ENCODE data around the gene ZNF213. TPM values are rescaled to one million over a fixed set of nuclear protein-coding genes. Genes with fewer than 3 reads are reported as not detected.
"Not testable (repeated sequence)": the region's sequence is repeated elsewhere in the genome, so short reads cannot be mapped to it uniquely, and the experiment has no call there.

ZNF213 gene
- total and polyA plus RNA-seq, 8 donors, result 5.0 to 8.8 (median 6.7) TPM

DNA sequence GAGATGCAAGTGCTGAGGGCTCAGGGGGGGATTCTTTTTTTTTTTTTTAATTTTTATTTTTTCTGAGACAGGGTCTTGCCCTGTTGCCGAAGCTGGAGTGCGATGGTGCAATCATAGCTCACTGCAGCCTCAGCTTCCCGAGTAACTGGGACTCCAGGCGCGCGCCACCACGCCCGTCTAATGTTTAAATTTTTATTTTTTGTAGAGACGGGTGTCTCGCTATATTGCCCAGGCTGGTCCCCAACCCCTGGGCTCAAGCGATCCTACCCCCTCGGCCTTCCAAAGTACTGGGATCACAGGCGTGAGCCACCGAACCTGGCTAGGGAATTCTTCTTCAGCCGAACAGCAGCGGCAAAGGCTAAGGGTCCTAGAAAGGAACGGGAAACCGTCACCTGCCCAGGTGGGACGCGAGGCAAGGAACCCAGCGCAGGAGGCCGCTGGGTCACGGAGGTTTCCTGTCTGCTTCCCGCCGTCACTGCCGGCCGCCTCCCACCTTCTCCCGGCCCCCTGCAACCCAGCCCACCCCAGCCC, 39.9 kb downstream of the ZNF213 start:
- peaks cover 0 to 66% (median 10%) of the 10 kb centered on the region in 4 donors for H3K27me3 ChIP-seq
- no peaks in the 10 kb centered on the region for H3K36me3 ChIP-seq
- WGBS, 2 donors, result 21% methylated on average over 27 to 28 of the region's 28 CpGs
- H3K27ac ChIP-seq, result no peak overlapping the region
- H3K4me3 ChIP-seq, result no peak overlapping the region
- intact Hi-C loops (cut with DNase I), result no loop called here
- peaks cover 0 to 4% (median 3%) of the 10 kb centered on the region in 3 donors for H3K4me1 ChIP-seq
- no peaks in the 10 kb centered on the region for H3K9me3 ChIP-seq
- ATAC-seq, result no peak
- FAIRE-seq, result no peak
- TF ChIP-seq, protein P1, sequence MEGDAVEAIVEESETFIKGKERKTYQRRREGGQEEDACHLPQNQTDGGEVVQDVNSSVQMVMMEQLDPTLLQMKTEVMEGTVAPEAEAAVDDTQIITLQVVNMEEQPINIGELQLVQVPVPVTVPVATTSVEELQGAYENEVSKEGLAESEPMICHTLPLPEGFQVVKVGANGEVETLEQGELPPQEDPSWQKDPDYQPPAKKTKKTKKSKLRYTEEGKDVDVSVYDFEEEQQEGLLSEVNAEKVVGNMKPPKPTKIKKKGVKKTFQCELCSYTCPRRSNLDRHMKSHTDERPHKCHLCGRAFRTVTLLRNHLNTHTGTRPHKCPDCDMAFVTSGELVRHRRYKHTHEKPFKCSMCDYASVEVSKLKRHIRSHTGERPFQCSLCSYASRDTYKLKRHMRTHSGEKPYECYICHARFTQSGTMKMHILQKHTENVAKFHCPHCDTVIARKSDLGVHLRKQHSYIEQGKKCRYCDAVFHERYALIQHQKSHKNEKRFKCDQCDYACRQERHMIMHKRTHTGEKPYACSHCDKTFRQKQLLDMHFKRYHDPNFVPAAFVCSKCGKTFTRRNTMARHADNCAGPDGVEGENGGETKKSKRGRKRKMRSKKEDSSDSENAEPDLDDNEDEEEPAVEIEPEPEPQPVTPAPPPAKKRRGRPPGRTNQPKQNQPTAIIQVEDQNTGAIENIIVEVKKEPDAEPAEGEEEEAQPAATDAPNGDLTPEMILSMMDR (IDR thresholded peaks at IDR 0.05), result no peak
- DNase-seq, result no peak

DNA sequence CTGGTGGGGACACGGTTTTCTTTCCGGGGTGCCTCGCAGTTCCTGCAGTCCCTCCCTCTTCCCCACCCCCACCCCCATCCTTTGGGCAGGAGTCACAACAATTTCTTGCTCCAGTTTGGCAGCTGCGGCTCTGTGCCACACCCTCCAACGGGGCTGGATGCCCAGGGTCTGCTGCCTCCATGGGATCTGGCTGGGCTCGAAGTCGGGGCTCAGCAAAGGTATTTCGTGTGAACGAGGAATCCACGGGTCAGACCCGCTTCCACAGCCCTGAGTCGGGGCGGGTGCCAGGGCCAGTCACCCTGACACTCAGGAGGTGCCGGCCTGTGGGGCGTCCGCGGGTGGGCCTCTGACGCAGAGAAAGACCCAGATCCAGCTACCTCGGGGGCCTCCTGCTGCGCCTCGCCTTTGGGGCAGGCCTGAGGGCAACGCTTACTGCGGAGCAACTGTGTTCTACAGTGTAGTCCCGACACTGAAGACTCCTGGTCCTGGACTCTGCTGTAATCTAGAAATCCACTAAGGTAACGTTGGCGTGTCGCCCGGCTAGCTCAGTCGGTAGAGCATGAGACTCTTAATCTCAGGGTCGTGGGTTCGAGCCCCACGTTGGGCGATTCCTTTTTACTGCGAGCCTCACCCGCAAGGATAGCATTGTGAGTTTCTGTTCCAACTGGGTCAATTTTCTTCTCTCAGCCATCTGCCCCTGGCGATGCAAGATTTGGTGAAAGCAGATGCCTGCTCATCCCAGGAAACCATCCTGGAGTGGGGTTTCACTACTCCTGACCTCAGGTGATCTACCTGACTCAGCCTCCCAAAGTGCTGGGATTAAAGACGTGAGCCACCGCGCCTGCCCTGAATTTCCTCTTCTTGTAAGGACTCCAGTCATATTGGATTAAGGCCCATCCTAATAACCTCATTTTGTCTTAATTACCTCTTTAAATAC, 40.6 kb downstream of the ZNF213 start:
- Histone ChIP-seq H3K4me1 (no peaks in the 10 kb centered on the region), H3K4me3 (no peak overlapping the region), H3K9me3 (no peaks in the 10 kb centered on the region), H3K27me3 (peaks cover 0 to 60% (median 7%) of the 10 kb centered on the region in 4 donors), H3K27ac (no peak overlapping the region), H3K36me3 (no peaks in the 10 kb centered on the region)
- 8 to 13% methylated on average over 39 of the region's 39 CpGs for WGBS, 2 donors
- intact Hi-C loops (cut with DNase I), result no loop called here
- DNase-seq, result peak in 1 of 6 donors; percentile 28
- no peak for ATAC-seq
- TF ChIP-seq, protein P1 (IDR thresholded peaks at IDR 0.05), result no peak
- FAIRE-seq, result no peak

DNA sequence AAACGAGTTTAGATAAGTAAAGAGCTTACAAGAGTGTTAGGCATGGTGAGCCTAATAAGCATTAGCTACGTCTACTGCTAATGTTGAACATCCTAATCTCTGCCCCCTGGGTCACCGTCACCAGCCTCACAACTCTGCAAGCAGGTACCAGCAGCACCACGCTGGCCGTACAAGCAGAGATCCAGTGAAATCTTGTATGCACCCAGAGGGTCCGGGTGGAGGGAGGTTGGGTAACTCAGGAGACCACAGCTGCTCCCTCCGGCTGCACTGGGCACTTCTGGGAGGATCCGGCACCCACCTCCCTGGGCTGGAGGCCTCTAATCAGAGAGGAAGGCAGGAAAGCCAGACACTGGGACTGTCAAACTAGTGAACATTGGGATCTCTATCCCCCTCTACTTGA, 44.8 kb downstream of the ZNF213 start:
- H3K9me3 ChIP-seq, result no peaks in the 10 kb centered on the region
- 50 to 57% methylated on average over 8 of the region's 8 CpGs for WGBS, 2 donors
- peaks cover 0 to 9% (median 0%) of the 10 kb centered on the region in 3 donors for H3K4me1 ChIP-seq
- H3K4me3 ChIP-seq, result no peak overlapping the region
- intact Hi-C loops (cut with DNase I), result no loop called here
- FAIRE-seq (no peak), DNase-seq (no peak), ATAC-seq (no peak)
- peaks cover 0 to 56% (median 7%) of the 10 kb centered on the region in 4 donors for H3K27me3 ChIP-seq
- H3K36me3 ChIP-seq, result no peaks in the 10 kb centered on the region
- H3K27ac ChIP-seq, result no peak overlapping the region
- TF ChIP-seq, protein P1 (IDR thresholded peaks at IDR 0.05), result no peak

DNA sequence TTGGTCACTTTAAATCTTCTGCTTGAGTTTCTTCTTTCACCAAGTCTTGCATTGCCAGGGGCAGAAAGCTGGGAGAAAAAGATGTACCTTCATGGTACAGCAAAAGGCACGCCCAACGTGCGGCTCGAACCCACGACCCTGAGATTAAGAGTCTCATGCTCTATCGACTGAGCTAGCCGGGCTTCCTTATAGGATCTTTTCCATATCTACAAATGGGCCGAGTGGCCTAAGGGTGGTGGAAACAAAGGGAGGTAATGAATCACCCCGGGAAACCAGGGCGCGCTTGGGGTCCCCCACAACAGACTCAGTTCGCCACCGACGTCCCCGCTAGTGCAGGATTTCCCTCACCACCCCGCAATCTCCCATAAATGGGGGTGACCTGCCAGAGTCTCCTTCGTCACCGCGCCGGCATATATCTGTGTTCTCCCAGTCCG, 45.6 kb downstream of the ZNF213 start:
- WGBS, 2 donors, result 22 to 42% methylated on average over 21 of the region's 21 CpGs
- Histone ChIP-seq H3K36me3 (no peaks in the 10 kb centered on the region), H3K9me3 (no peaks in the 10 kb centered on the region), H3K4me3 (no peak overlapping the region), H3K27me3 (peaks cover 0 to 52% (median 7%) of the 10 kb centered on the region in 4 donors), H3K4me1 (peaks cover 0 to 9% (median 0%) of the 10 kb centered on the region in 3 donors), H3K27ac (no peak overlapping the region)
- intact Hi-C loops (cut with DNase I), result no loop called here
- TF ChIP-seq, protein P1 (IDR thresholded peaks at IDR 0.05), result no peak
- no peak for FAIRE-seq
- no peak for ATAC-seq
- DNase-seq, result no peak

DNA sequence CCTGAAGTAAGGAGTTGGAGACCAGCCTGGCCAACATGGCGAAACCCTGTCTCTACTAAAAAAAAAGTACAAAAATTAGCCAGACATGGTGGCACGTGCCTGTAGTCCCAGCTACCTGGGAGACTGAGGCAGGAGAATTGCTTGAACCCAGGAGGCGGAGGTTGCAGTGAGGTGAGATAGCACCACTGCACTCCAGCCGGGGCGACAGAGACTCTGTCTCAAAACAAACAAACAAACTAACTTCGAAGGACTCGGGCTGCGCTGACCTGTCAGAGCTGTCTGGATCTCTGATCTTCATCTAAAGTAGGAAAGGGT, 47.4 kb downstream of the ZNF213 start:
- H3K9me3 ChIP-seq; H3K36me3 ChIP-seq; H3K4me1 ChIP-seq; ATAC-seq; H3K4me3 ChIP-seq; intact Hi-C loops (cut with DNase I); DNase-seq; FAIRE-seq; H3K27ac ChIP-seq: not testable (repeated sequence)
- H3K27me3 ChIP-seq, result peaks cover 0 to 46% (median 7%) of the 10 kb centered on the region in 4 donors
- WGBS, 2 donors, result 28 to 34% methylated on average over 8 of the region's 8 CpGs

Data from pancreas (tissue), 10 donors.